Inferior parietal cortex (tissue), 1 donor: ENCODE data around the gene CT47C1.
A peak's percentile ranks its signal among the peaks of the same experiment; 100 is the strongest.

Experiments
- DNase-seq: peaks from one replicate; pipeline ENCODE4 v3.0.0-alpha.2; 2016; ENCODE audit errors: extremely low spot score

Gene CT47C1

GRCh38 chrX:119073911-119074310, 1.1 kb downstream of the CT47C1 start:
- no peak for DNase-seq

GRCh38 chrX:119075270-119076025, 2.7 kb downstream of the CT47C1 start:
- DNase-seq: no peak

DNA sequence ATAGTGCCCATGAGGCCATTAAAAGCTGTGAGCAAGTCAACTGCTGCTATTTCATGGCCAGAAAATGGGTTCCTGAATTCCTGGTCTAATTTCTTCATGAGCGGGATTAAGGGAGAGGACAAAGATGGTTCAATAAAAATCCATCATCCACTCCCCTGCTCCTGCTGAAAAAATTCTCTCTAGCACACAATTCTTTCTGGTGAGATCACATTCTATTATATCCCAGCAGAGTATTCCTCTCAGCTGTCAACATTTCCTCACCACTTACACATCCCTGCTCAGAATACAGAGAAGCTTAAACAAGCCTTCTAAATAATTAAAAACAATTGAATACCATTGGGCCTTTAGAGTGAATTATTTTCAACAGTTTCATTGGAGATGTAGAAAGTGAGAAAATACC, 9.5 kb downstream of the CT47C1 start:
- DNase-seq: no peak

GRCh38 chrX:119084766-119085165, 12.0 kb downstream of the CT47C1 start:
- DNase-seq: no peak

DNA sequence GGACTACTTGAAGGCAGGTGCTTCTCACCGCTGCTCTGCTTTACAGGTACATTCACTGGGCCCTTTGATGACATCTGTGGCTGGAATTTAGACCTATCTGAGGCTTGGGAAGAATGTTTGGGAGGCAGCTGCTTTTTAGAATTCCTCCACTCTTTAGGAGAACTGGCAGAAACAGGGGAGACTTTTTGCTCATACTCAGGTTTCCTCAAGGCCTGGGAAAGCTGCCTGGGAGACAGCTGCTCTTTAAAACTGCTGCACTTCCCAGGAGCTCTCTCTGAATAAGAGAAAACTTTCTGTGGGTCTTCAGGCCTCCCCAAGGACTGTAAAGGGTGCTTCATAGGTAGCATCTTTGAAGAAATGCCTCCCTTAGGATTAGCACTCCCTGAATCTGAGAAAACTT, 14.3 kb downstream of the CT47C1 start:
- no peak for DNase-seq

DNA sequence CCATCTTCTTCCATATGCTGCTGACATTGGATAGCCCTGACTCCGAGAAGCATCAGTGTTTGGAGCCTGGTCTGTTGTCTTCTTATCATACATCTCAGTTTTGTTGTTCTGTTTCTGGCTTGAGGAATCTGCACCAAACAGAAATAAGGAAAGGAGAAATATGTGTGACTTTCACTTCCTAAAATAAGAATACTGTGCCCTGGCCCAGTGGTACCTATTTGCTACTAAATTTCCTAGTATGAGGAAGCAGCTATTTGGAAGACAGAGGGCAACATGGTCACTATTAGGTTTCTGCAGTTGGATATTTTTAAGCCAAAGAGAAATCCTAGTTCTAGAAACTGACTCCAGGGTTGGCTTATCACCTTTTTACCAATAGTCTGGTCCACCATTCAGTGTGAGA, 16.8 kb downstream of the CT47C1 start:
- DNase-seq: no peak

DNA sequence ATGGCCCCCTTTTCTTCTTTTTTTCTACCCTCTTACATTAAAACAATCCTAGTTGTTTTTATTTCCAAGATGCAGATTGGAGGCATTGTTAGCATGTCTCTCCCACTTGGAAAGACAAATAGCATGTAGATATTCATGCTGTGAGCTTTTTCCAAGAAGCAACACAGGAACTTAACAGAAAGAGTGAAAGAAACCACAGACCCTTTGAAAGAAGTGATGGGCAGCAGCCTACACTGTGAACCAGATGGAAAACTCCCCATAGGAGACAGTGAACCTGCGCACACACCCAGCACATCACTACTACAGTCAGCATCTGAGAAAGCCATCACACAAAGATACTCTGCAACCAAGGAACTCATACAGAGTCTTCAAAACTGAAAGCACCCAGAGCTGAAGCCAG, 17.8 kb downstream of the CT47C1 start:
- no peak for DNase-seq

DNA sequence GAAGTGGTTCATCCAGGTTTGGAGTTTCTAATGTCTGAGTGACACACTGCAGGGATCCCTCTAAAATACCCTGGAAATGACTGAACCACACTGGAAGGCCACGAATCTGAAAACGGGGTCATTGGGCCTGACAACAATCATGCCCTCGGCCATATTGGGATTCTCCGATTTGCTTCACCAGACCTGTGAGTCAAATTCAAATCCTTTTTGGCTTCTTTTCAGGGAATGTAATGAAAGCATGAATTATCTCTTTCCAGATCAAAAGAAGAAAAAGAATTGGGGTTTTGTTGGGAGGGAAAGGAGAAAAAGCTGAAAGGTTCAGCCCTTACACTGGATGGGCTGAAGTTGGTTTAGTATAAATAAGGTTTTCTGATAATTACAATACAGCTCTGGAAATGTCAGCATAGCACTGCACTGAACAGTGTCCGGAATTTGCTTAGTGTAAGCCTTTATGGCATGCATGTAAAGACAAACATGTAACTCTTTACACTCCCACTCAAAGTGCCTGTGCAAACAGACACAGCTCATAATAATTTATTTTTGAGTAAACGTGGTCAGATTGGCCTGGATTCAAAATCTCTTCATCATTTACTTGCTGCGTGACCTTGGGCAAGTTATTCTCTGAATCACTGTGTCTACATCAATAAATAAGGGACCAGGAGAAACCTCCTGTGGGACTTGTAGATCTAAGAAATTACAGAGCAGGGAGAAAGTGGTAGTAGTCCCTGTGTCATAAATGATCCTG, 21.4 kb downstream of the CT47C1 start:
- DNase-seq: no peak

DNA sequence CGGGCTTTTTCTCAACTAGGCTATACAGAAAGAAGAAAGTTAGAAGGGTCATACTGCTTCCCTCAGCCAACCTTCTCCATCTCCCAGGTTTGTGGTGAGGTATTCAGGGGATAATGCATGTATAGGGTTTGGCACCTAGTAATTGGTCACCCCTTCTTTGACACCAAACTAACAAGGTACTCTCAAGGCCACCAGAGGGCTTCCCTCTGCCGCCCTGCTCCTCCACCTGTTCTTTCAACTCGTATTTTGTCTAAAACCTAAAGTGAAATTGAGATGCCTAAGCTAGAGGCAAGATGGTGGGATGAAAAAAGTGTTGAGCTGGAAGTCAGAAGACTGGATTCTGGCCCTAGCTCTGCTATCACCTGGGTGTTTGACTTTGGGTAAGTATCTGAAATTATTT, 22.0 kb downstream of the CT47C1 start:
- no peak for DNase-seq

DNA sequence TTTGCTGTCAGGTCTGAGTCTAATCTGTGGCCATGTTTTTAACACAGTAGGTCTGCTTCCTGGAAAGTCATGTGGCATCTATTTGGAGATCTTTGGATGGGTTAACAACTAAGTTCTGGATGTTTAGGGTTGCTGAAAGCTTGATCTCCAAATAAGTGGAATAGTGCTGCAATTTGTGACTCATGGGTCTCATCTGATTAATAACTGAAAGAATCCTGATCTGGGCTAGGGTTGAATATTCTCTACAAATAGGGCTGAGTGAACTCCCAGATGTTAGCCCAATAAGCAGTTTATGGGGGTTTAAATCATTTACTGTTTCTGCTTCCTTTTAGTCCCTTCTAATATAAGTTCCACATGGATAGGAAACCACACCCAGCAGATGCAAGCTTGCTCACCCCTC, 23.1 kb downstream of the CT47C1 start:
- no peak for DNase-seq

GRCh38 chrX:119101168-119101567, 28.4 kb downstream of the CT47C1 start:
- no peak for DNase-seq

DNA sequence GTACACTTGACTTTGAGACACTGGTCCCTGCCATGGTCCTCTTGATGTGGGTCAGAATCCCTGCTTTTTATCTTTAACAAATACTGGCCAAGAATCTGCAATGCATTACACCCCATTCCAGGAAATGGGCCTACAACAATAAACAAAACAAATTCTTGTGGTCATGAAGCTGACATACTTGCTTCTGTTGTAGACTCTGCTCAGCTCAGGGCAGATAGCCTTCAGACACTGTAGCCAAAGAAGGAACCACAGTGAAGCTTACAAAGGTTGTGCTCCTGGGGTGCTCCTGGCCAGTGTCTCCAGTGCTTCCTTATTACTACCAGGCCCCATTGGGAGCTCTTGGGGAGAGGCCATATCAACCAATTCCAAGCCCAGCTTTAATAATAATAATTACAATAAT, 33.0 kb downstream of the CT47C1 start:
- no peak for DNase-seq

DNA sequence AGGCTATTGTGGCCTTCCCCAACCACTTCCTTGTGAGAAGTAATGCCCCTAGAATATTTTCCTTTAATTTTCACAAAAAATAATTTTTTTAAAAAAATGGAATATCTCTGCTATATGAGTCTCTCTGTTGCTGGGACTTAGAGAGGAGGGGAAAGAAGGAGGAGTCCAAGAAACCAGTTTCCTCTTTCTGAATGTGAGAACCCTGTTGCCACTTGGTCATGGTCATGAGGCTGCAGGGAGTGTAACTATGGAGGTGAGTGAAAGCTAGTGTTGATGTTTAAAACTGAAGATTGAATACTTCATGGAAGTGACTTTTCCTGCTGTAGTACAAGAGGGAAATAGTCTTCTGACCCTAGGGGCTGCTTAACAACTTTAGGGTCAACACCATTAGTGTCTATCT, 34.4 kb downstream of the CT47C1 start:
- DNase-seq: no peak

- DNase-seq: peak; percentile 48
Observed at GRCh38 chrX:119118780-119119395, 46.1 kb downstream of the CT47C1 start.

DNA sequence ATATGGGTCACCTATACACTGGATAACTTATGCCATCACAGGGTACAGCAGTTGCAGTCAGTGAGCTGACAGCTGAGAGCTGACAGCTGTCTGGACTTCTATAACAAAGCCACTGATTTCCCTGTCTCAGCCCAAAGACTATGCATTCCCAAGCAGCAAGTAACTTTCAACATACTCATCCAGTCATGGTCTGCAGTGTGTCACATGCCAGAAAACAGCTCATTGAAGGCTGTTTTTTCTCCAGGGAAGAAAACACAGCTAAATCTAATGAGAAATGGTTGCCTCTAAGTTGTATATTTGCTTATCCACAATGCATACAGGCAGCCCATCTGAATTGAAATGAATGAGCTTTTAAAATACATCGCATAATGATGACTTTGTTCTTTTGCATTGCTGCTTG, 48.5 kb downstream of the CT47C1 start:
- DNase-seq: no peak
